Neuronal stem cell (in vitro differentiated cells): Measurements from ENCODE around the gene ULBP3.
"Not testable (repeated sequence)": the region's sequence is repeated elsewhere in the genome, so short reads cannot be mapped to it uniquely, and the experiment has no call there.

Experiments
- DNase-seq: peaks from one replicate; pipeline ENCODE4 v3.0.0-alpha.2; 2013; ENCODE audit warnings: low spot score
- H2AFZ ChIP-seq: one replicate; pipeline ENCODE4 v1.6.1; 2013; ENCODE audit warnings: mild to moderate bottlenecking, low read length, inconsistent platforms
- H2AK5ac ChIP-seq: 2 replicates; pipeline ENCODE4 v1.6.1; 2013; ENCODE audit warnings: low read depth, mild to moderate bottlenecking, inconsistent platforms, low read length, moderate library complexity, mixed read lengths
- H2BK120ac ChIP-seq: 2 replicates; pipeline ENCODE4 v1.6.1; 2013; ENCODE audit warnings: low read depth, mild to moderate bottlenecking, inconsistent platforms, low read length, moderate library complexity, mixed read lengths
- H2BK12ac ChIP-seq: one replicate; pipeline ENCODE4 v1.6.1; 2013; ENCODE audit warnings: low read length, inconsistent platforms
- H2BK15ac ChIP-seq: 2 replicates; pipeline ENCODE4 v1.6.1; 2013; ENCODE audit warnings: mild to moderate bottlenecking, low read length, inconsistent platforms, mixed read lengths
- H2BK5ac ChIP-seq: one replicate; pipeline ENCODE4 v1.6.1; 2013; ENCODE audit warnings: inconsistent platforms, mild to moderate bottlenecking, low read length, moderate library complexity
- H3K14ac ChIP-seq: one replicate; pipeline ENCODE4 v1.6.1; 2013; ENCODE audit warnings: low read length, inconsistent platforms
- H3K18ac ChIP-seq: 2 replicates; pipeline ENCODE4 v1.6.1; 2013; ENCODE audit warnings: low read length, inconsistent platforms
- H3K23ac ChIP-seq: 2 replicates; pipeline ENCODE4 v1.6.1; 2013; ENCODE audit warnings: low read depth, mild to moderate bottlenecking, mixed read lengths, low read length, inconsistent platforms; ENCODE audit not compliant: poor library complexity
- H3K27ac ChIP-seq: replicated peaks from 3 replicates; pipeline ENCODE4 v1.5.1; 2013; ENCODE audit warnings: low read length, inconsistent platforms
- H3K27me3 ChIP-seq, 3 experiments: 2 replicates each; pipeline ENCODE4 v1.6.1; 2013; ENCODE audit warnings: low read length in 3 of 3, mild to moderate bottlenecking in 2 of 3, inconsistent platforms in 1 of 3, low read depth in 1 of 3, mixed read lengths in 1 of 3, moderate library complexity in 1 of 3; ENCODE audit not compliant: control insufficient read depth in 3 of 3, insufficient read depth in 3 of 3
- H3K36me3 ChIP-seq, 2 donors: replicated peaks in 1 of 2; 2 replicates each; pipeline ENCODE4 v1.6.1; 2013; ENCODE audit warnings: low read length in 2 of 2; ENCODE audit not compliant: control insufficient read depth in 2 of 2, insufficient read depth in 2 of 2
- H3K4ac ChIP-seq: 2 replicates; pipeline ENCODE4 v1.6.1; 2013; ENCODE audit warnings: inconsistent platforms, mild to moderate bottlenecking, low read length, moderate library complexity
- H3K4me1 ChIP-seq, 2 donors: 1 replicate in 1 of 2; 2 replicates in 1 of 2; pipeline ENCODE4 v1.6.1; 2013; ENCODE audit warnings: low read length in 2 of 2, low read depth in 1 of 2; ENCODE audit not compliant: control insufficient read depth in 2 of 2, insufficient read depth in 1 of 2
- H3K4me2 ChIP-seq: one replicate; pipeline ENCODE4 v1.6.1; 2013; ENCODE audit warnings: mild to moderate bottlenecking, low read length, inconsistent platforms; ENCODE audit not compliant: insufficient read depth, poor library complexity, severe bottlenecking
- H3K4me3 ChIP-seq, 2 donors: 2 replicates each; pipeline ENCODE4 v1.5.1; 2013; ENCODE audit warnings: low read length in 2 of 2, mild to moderate bottlenecking in 2 of 2, inconsistent platforms in 1 of 2, moderate library complexity in 1 of 2
- H3K79me1 ChIP-seq: one replicate; pipeline ENCODE4 v1.6.1; 2013; ENCODE audit warnings: low read depth, mild to moderate bottlenecking, inconsistent platforms, low read length, moderate library complexity
- H3K9ac ChIP-seq: one replicate; pipeline ENCODE4 v1.6.1; 2013; ENCODE audit warnings: mild to moderate bottlenecking, low read depth, low read length, inconsistent platforms; ENCODE audit not compliant: poor library complexity
- H3K9me3 ChIP-seq, 2 donors: replicated peaks in 1 of 2; 2 replicates each; pipeline versions ENCODE3 to v1.6.1; 2013; ENCODE audit warnings: low read length in 2 of 2, mild to moderate bottlenecking in 2 of 2, inconsistent platforms in 1 of 2, low read depth in 1 of 2, mixed read lengths in 1 of 2, moderate library complexity in 1 of 2; ENCODE audit not compliant: control insufficient read depth in 2 of 2, insufficient read depth in 1 of 2
- H4K8ac ChIP-seq: one replicate; pipeline ENCODE4 v1.6.1; 2013; ENCODE audit warnings: low read depth, mild to moderate bottlenecking, inconsistent platforms, low read length, moderate library complexity
- H4K91ac ChIP-seq: one replicate; pipeline ENCODE4 v1.6.1; 2013; ENCODE audit warnings: low read length, low read depth, mild to moderate bottlenecking, inconsistent platforms; ENCODE audit not compliant: poor library complexity
- WGBS, 2 donors: extraction: QIAGEN DNeasy Blood & Tissue Kit; methylation state at CpG; one replicate each; pipeline ENCODE4 v1.1.7; 2013; ENCODE audit warnings: missing lambda C conversion rate in 2 of 2, mixed read lengths in 1 of 2; ENCODE audit not compliant: insufficient read length in 2 of 2, insufficient replicate concordance in 1 of 2; ENCODE audit errors: extremely low coverage in 2 of 2; 5-methylcytosine and 5-hydroxymethylcytosine counted together

Gene ULBP3

GRCh38 chr6:150018846-150019580, 49.9 kb downstream of the ULBP3 start:
- H3K4me2 ChIP-seq, result no peak overlapping the region
- H3K9ac ChIP-seq, result no peak overlapping the region
- no peak overlapping the region for H3K14ac ChIP-seq
- H2AK5ac ChIP-seq, result no peak overlapping the region
- no peaks in the 10 kb centered on the region for H3K79me1 ChIP-seq
- H3K23ac ChIP-seq, result no peak overlapping the region
- no peak overlapping the region for H4K8ac ChIP-seq
- peaks cover 8 to 39% (median 22%) of the 10 kb centered on the region in 3 experiments for H3K27me3 ChIP-seq
- no peak overlapping the region for H2BK15ac ChIP-seq
- no peak overlapping the region for H2BK12ac ChIP-seq
- no peak overlapping the region for H4K91ac ChIP-seq
- no CpG with 5 or more reads among the region's 6 CpGs for WGBS, 2 donors
- no peak overlapping the region for H2AFZ ChIP-seq
- no peak overlapping the region for H3K4me3 ChIP-seq
- no peak overlapping the region for H3K18ac ChIP-seq
- no peak for DNase-seq
- no peak overlapping the region for H2BK5ac ChIP-seq
- H3K4me1 ChIP-seq, result no peaks in the 10 kb centered on the region
- no peak overlapping the region for H2BK120ac ChIP-seq
- no peak overlapping the region for H3K4ac ChIP-seq
- no peaks in the 10 kb centered on the region for H3K9me3 ChIP-seq
- no peak overlapping the region for H3K27ac ChIP-seq
- H3K36me3 ChIP-seq, result no peaks in the 10 kb centered on the region

GRCh38 chr6:150017186-150017521, 51.8 kb downstream of the ULBP3 start:
- H4K91ac ChIP-seq, H2BK12ac ChIP-seq, H3K23ac ChIP-seq, H3K27ac ChIP-seq, H2BK120ac ChIP-seq, H2BK5ac ChIP-seq, H3K36me3 ChIP-seq, H2BK15ac ChIP-seq, H3K4ac ChIP-seq, DNase-seq, H3K4me2 ChIP-seq, H3K4me1 ChIP-seq, H4K8ac ChIP-seq, H3K18ac ChIP-seq, H3K79me1 ChIP-seq, H2AK5ac ChIP-seq, H3K9me3 ChIP-seq, H3K9ac ChIP-seq, H2AFZ ChIP-seq, H3K4me3 ChIP-seq, H3K14ac ChIP-seq: not testable (repeated sequence)
- peaks cover 9 to 57% (median 36%) of the 10 kb centered on the region in 3 experiments for H3K27me3 ChIP-seq
- no CpG with 5 or more reads among the region's 5 CpGs for WGBS, 2 donors

- no peak overlapping the region for H2BK5ac ChIP-seq
- H2BK15ac ChIP-seq, result no peak overlapping the region
- no peak overlapping the region for H2AK5ac ChIP-seq
- no peaks in the 10 kb centered on the region for H3K79me1 ChIP-seq
- H3K4me1 ChIP-seq, result peaks cover 0 to 3% of the 10 kb centered on the region in 2 donors
- no peak overlapping the region for H2AFZ ChIP-seq
- H3K4me3 ChIP-seq, result no peak overlapping the region
- H2BK120ac ChIP-seq, result no peak overlapping the region
- no peak overlapping the region for H3K4ac ChIP-seq
- H3K9ac ChIP-seq, result no peak overlapping the region
- no peak overlapping the region for H4K91ac ChIP-seq
- no peak overlapping the region for H3K4me2 ChIP-seq
- no CpG with 5 or more reads among the region's 6 CpGs for WGBS, 2 donors
- no peaks in the 10 kb centered on the region for H3K36me3 ChIP-seq
- H3K18ac ChIP-seq, result no peak overlapping the region
- H3K14ac ChIP-seq, result no peak overlapping the region
- H2BK12ac ChIP-seq, result no peak overlapping the region
- no peaks in the 10 kb centered on the region for H3K9me3 ChIP-seq
- H3K27ac ChIP-seq, result no peak overlapping the region
- peak; percentile 63 for DNase-seq
- no peak overlapping the region for H3K23ac ChIP-seq
- H4K8ac ChIP-seq, result no peak overlapping the region
- H3K27me3 ChIP-seq, result peaks cover 11 to 63% (median 39%) of the 10 kb centered on the region in 3 experiments
Measured at GRCh38 chr6:150016324-150017185, 52.4 kb downstream of the ULBP3 start.

GRCh38 chr6:150015281-150016001, 53.5 kb downstream of the ULBP3 start:
- not testable (repeated sequence) for H2AFZ ChIP-seq, DNase-seq, H2AK5ac ChIP-seq, H3K23ac ChIP-seq, H4K8ac ChIP-seq, H3K4me1 ChIP-seq, H3K18ac ChIP-seq, H3K14ac ChIP-seq, H3K4ac ChIP-seq, H4K91ac ChIP-seq, H3K9me3 ChIP-seq, H2BK120ac ChIP-seq, H3K9ac ChIP-seq, H2BK12ac ChIP-seq, H2BK15ac ChIP-seq, H3K4me3 ChIP-seq, H3K79me1 ChIP-seq, H3K4me2 ChIP-seq, H3K27ac ChIP-seq, H3K36me3 ChIP-seq, H2BK5ac ChIP-seq
- peaks cover 11 to 72% (median 42%) of the 10 kb centered on the region in 3 experiments for H3K27me3 ChIP-seq
- WGBS, 2 donors, result no CpG with 5 or more reads among the region's 15 CpGs
